NCI-H1417 (cell line): ENCODE results near the gene MARK4.

Source experiments
- DNase-seq, 3 experiments: peaks; one replicate each; lab custom pipeline; 2025; lab: John Stamatoyannopoulos, UW

MARK4 gene

DNA sequence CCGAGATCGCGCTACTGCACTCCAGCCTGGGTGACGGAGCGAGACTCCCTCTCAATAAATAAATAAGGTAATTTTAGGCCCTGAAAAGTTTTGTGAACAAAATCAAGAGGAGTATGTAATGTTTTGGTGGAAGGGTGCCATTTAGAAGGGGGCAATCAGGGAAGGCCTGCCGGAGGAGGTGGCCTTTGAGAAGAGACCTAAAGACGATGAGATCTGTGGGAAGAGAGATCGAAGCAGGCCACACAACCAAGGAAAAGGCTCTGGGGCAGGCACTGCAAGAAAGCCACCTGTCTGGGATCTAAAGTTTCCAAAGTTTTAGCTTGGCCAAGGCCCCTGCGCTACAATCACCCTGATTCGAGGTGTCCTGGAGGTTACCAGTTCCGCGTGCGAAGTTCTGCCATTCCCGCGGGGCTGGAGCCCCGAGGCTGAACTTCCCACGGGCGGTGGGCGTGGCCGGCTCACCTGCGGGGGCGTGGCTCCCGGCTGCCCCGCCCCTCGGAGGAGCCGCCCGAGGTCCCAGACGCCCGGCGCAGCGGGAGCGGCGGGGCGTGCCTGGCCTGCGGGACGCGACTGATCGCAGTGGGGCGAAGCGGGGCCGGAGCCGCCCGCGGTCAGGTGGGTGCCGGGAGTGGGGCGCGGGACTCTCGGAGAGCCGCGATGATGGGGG lies 89.3 kb downstream of the MARK4 start, which contains the start of gene KLC3:
Gene KLC3 (plus strand): TSS at position 519 of the 667 bp plus-strand sequence. CDS start 4,792 bp downstream, outside the sequence.
- peak; percentile 59 to 72 (median 60) for DNase-seq

DNA sequence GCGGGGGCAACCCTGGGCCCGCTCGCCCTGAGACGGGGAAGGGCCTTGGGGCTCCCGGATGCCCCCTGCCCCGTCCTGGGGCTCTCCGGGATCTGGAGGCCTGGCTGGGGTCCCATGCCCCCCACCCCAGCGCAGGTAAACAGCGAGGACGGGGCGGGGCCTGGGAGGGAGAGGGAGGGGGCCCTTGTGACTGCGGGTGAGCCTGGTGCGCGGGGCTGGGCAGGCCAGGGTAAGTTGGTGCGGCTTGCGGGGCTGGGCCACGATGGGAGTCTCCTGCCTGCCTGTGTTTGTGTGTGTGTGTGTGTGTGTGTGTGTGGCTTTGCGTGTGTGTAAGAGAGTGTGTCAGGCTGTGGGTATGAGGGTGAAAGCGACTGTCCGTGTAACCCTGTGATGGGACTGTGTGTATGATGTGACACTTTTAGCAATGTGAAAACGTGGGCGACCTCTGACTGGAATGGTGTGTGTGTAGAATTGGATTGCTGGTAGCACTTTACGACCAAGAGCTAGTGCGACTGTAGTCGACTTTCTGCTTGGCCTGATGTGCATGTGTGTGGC lies 89.9 kb downstream of the MARK4 start:
- peak in 2 of 3 experiments; percentile 48 to 56 for DNase-seq

DNA sequence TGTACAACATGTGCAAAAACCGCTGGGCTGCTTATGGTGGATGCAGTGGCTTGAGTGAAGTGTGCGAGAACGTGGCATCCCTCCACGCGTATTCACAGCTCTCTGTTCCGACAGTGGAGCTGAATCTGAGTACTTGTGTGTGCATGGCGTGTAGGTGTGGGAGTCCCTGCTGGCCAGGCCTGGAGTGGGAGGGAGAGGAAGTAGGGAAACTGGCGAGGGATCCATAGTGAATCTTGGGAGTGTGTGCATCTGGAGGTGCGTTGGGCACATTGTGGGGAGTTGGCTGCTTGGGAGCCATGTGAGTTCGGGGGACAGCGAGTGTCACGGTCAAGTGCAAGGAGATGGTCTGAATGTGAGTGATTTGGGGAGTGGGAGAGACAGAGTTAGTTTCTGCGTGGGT lies 91.8 kb downstream of the MARK4 start:
- DNase-seq: no peak

DNA sequence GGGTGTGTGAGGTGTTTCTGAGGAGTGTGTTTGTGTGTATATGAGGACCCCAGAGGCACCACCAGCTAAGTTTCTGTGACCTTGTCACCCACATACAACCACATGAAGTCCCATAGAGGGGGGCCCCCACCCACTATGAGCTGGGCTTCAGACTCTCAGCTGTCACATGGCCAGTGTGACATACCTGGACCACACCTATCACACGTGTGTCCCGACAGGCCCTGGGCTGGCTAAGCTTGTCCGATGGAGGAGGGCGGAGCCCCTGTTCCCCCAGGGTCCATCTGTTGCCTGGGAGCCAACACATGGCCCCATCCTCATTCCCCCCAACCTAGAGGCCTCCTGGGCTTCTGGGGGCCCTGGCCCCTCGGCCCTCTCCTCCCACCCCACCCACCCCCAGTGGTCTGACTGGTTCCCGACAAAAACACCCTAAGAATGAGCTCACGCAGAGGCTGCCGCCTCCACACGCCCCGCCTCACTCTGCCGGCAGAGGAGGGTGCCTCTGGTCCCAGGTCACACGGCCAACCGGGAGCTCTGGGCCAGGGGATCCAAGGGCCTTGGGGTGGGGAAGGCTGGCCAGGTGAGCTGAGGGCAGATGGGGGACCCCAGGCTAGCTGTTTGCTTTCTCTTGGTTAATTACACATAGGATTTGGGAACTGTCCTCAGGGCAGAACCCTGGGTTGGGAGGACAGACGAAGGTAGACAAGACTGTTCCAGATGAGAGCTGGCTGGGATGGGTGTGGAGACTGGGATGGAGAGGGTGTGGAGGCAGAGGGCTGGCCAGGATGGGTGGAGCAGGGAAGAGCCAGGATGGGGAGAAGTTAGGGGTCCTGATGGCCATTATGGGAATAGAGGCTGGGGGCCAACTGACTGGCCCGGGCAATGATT lies 93.8 kb downstream of the MARK4 start:
- DNase-seq: no peak

DNA sequence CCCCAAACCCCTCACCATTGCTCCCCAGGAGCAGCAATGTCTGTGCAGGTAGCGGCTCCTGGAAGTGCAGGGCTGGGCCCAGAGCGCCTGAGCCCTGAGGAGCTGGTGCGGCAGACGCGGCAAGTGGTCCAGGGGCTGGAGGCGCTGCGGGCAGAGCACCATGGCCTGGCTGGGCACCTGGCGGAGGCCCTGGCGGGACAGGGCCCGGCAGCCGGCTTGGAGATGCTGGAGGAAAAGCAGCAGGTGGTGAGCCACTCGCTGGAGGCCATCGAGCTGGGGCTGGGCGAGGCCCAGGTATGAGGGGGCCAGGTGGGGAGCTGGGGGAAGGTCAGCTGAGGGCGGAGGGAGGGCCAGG lies 94.4 kb downstream of the MARK4 start:
- no peak for DNase-seq

DNA sequence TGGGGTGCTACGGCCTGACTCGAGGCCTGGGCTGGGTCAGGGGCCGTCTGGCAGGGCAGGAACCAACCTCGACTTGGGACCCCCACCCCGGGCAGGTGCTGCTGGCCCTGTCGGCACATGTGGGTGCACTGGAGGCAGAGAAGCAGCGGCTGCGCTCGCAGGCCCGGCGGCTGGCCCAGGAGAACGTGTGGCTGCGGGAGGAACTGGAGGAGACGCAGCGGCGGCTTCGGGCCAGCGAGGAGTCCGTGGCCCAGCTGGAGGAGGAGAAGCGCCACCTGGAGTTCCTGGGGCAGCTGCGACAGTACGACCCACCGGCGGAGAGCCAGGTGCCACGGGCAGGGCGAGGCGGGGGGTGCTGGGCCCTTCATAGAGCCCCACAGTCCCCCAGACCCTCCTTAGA lies 95.4 kb downstream of the MARK4 start:
- DNase-seq: peak in 1 of 3 experiments; percentile 12

DNA sequence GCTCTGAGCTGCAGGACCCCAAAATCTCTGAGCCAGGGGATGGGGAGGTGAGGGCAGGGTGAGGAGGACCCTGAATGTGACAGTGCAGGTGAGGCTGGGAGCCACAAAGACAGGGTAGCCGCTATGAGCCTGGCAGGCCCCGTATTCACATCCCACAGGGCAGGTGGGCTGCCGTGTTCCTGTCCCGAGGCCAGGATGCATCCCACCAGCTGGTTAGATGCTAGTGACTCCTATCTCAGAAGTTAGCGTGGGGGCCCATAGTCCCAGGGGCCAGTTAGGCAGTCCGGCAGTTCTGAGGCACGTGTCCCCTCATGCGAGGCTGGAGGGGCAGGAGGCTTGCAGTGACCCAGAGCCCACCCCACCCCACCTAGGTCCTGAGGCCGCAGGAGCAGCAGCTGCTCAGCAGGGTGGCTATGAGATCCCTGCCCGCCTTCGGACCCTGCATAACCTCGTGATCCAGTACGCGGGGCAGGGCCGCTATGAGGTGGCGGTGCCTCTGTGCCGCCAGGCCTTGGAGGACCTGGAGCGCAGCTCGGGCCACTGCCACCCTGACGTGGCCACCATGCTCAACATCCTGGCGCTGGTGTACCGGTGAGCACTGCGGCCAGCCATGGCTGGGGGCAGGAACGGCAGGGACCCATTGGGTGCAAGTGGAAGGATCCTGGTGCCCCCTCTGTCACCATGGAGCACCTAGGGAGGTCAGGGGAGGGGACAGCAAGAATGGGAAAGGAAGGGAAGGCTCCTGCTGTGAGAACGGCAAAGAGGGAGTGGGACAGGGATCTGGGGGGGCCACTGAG lies 96.7 kb downstream of the MARK4 start:
- no peak for DNase-seq

DNA sequence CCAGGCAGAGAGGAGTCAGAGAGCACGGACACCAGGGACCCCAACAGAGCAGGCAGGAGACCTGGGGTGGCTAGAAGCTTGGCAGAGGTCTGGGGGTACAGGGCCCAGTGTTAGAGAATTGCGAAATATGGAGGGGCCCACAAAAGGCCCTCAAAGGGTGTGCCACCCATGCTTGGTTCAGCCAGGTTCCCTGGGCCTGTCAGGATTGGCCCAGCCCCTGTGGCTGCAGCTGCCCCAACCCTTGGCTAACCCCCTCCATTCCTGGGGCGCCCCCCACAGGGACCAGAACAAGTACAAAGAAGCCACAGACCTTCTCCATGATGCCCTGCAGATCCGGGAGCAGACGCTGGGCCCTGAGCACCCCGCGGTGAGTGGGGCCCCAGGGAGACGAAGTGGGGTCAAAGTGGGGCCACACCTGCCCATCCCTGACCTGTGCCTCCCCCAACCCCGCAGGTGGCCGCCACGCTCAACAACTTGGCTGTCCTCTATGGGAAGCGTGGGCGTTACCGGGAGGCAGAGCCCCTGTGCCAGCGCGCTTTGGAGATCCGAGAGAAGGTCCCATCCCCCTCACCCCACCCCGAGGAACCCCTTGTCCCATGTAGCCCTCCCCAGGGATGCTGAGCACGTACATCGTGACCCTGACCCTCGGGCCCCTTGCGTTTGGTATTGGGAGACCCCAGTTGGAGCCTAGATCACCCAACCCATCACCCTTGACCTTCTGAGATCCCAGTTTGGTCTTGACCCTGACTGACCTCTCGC lies 97.5 kb downstream of the MARK4 start:
- DNase-seq: no peak

DNA sequence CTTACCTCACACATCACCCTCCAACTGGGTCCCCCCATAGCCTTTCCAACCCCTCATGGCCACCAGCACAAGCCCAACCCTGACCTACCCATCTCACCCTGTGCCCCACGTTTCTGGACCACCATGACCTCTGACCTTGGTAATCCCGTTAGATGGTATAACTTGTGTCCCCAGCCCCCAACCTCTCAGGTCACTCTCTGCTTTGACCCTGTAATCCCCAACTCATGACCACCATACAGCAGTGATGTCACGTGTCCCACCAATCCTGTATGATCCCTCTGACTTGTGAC lies 98.0 kb downstream of the MARK4 start:
- no peak for DNase-seq

DNA sequence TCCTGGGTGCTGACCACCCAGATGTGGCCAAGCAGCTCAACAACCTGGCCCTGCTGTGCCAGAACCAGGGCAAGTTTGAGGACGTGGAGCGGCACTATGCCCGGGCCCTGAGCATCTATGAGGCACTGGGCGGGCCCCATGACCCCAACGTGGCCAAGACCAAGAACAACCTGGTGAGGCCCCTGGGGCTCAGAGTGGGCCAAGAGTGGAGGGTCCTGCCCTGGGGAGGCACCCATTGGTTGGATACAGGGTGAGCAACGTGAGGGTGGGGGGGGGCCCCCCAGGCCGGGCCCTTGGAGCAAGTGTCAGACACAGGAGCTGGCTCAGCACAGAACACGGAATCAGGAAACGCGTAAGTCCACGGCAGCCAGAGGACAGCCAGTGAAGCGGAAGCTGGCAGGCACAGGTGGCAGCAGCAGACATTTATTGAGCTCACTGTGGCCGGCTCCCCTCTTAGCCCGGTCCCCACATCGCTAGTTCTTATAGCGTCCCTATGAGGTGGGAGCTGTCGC lies 98.4 kb downstream of the MARK4 start:
- no peak for DNase-seq

DNA sequence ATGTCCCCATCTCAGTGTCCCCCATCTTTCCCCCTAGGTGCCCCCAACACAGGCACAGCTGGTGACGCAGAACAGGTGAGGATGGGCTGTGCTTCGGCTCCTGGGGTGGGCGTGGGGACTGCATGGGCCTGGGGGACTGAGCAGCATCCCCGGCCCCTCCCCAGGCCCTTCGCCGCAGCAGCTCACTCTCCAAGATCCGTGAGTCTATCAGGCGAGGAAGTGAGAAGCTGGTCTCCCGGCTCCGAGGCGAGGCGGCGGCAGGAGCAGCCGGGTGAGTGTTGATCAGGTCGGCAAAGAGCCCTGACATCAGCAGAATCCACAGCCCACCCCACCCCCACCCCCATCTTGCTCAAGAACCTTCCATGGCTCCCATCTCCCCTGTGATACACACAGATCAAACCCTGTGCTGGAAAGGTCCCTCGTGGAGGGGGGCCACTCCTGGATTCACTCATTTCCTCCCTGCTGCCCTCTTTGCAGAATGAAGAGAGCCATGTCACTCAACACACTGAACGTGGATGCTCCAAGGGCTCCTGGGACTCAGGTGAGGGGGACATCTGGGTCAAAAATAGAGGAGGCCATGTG lies 99.5 kb downstream of the MARK4 start:
- DNase-seq: no peak

DNA sequence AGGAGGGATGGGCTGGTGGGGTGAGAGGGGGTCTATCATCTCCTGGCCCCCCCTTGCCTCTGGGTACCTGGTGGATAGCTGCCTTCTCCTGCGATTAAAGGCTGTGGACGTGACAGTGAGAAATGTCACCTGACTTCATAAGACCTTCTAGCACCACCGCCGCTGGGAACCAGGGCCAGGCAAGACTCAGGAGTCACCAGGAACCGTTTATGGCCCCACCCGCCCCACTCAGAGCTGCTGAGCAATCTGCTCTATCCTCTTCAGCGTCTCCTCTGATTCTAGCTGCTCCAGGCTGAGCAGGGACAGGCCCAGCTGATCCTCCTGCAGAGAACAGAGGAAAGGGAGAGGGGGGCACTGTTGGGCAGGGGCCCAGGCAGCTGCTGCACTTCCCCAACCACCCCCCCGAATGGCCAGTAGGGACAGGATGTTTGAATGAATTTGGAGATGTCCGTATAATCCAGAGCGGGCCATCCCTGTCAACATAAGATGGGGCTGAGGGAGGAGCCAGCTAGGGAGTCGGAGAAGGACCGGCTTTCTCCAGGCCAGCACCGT lies 100.4 kb downstream of the MARK4 start:
- no peak for DNase-seq

DNA sequence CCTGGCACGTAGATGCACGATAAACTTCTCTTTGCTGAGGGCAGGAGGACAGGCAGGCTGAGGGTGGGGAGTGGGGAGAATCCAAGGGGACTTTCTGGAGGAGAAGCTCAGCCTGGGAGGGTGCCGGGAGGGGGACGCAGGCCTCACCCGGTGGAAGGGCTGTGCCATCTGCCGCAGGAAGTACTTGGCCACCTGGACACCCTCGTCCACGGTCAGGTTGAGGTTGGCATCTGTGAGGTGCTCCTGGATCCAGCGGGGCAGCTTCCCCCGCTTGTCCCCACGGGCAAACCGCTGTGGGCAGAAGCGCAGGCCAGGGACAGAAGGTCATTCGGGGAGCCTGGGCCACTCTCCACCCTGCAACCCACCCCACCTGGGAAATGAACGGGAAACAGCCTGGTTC lies 101.0 kb downstream of the MARK4 start:
- DNase-seq: no peak

DNA sequence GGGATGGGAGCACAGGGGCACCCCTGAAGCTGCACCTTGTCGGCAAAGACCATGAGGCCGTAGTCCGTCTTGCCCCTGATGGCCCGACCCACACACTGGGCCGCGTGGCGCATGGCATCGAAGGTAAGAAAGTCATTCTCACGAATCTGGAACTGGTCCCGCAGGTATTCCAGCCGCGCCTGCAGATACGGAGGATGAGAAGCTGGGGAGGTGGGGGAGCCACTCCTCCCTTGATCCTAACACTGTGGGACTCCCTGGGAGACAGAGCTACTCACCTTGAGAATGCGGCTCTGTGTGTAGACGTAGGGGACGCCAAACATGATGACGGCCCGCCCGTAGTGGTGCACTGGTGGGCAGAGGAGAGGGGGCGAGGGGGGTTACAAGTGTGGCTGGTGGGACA lies 101.4 kb downstream of the MARK4 start:
- DNase-seq: no peak

DNA sequence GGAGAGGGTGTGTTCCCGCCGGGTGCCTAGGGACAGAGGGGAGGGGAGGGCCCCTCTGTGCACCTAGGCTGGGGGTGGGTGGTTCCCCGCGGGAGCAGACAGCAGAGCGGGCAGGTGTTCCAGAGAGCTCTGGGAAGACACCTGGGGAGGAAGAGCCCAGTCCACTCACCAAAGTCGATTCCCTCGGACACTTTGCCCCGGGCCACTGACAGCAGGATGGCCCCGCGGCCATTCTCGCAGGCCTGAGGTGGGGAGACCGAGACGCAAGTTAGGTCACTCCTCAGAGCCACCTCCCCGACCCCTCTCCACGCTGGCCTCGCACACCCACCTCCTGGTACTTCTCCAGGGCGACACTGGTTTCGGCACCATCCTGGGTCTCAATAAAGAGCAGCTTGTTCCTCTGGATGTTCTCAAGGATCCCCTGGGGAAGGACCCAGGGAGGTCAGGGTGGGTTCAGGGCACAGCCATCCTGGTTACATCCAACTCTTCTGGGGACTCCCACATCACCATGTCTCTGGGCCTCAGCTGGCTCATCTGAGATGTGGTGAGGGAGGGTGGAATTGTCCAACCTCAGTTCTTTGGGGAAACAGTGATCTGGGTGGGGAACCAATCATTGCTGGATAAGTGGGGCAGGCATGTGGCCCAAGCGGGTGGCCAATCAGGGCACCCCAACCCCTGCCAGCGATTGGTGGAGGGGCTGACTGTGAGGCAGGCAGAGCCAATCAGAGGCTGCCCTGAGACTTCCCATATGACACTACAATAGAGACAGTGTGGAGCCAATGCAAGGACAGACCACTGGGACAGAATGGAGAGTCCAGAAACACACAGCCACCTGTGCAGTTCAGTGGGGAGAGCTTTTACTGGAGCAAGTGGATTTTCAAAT lies 102.1 kb downstream of the MARK4 start:
- DNase-seq: no peak

DNA sequence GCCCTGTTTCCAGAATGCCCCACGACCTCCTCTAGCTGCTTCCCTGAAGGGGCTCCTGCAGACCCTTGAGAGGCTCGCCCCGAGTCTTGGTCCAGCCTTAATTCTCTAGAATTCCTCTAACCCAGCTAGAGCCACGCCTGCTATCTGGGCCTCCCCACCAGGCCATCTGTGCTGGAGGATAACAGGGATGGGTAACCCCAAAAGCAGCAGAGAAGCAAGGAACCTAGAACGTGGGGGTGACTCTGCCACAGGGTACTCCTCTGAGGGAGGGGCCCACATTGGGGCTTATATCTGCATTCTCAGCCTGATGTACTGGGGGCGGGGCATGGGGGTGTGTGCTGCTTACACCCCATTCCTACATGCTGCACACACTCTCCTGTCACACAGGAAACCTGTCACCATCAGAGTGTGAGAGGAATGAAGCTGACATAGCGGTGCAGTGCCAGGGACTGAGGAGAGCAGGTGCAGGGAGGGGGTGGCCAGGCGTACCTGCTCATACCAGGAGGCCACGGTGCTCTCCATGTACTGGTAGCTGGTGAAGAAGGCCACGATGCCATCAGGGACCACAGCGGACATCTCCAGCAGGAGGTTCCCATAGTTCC lies 103.3 kb downstream of the MARK4 start:
- DNase-seq: no peak
